ENCODE results near the gene RAB10. TPM values are rescaled to one million over a fixed set of nuclear protein-coding genes. Genes with fewer than 3 reads are reported as not detected.
A peak's percentile ranks its signal among the peaks of the same experiment; 100 is the strongest.

RAB10 gene
- total and polyA plus RNA-seq, 2 of the 13 experiments (the other 11 are each of a cell fraction or from before 2014, with no cell fraction given), result 48.2 to 120 TPM

- TF ChIP-seq CEBPZ (IDR thresholded peaks at IDR 0.05; ENCODE audit: low read length), result no peak
- TF ChIP-seq ZNF17 (CRISPR knock-in tag; IDR thresholded peaks at IDR 0.05), result no peak
- no peak; the same call in 1 of the 2 replicates for TF ChIP-seq ZNF274 (CRISPR knock-in tag; IDR thresholded peaks at IDR 0.05)
- no peak for TF ChIP-seq DBP (CRISPR knock-in tag; IDR thresholded peaks at IDR 0.05; ENCODE audit: not compliant biosample characterization)
- no peak for TF ChIP-seq ZNF589 (CRISPR knock-in tag; conservative IDR thresholded peaks at IDR 0.05)
- TF ChIP-seq ZNF549 (CRISPR knock-in tag; IDR thresholded peaks at IDR 0.05), result no peak
- TF ChIP-seq ZNF567 (CRISPR knock-in tag; IDR thresholded peaks at IDR 0.05; ENCODE audit: borderline replicate concordance), result no peak
- TF ChIP-seq ZSCAN29 (CRISPR knock-in tag; conservative IDR thresholded peaks at IDR 0.05), result no peak
- TF ChIP-seq ZBTB21 (CRISPR knock-in tag; IDR thresholded peaks at IDR 0.05), result peak; percentile 81
- peak; percentile 100 for TF ChIP-seq ZNF205 (CRISPR knock-in tag; IDR thresholded peaks at IDR 0.05)
- no peak for TF ChIP-seq RAD51 (IDR thresholded peaks at IDR 0.05; ENCODE audit: borderline replicate concordance)
- no peak for TF ChIP-seq ZNF629 (CRISPR knock-in tag; conservative IDR thresholded peaks at IDR 0.05)
- TF ChIP-seq ZNF235 (CRISPR knock-in tag; IDR thresholded peaks at IDR 0.05; ENCODE audit: borderline replicate concordance), result no peak
- TF ChIP-seq MXD4 (CRISPR knock-in tag; IDR thresholded peaks at IDR 0.05), result no peak
- no peak for TF ChIP-seq ZNF512 (CRISPR knock-in tag; IDR thresholded peaks at IDR 0.05)
- 0 out of 2 replicates have a peak, but pooled peaks have one; percentile 4 for TF ChIP-seq ZNF12 (CRISPR knock-in tag; IDR thresholded peaks at IDR 0.05)
- TF ChIP-seq KDM6A (CRISPR knock-in tag; IDR thresholded peaks at IDR 0.05; ENCODE audit: low read depth), result no peak
- no peak for TF ChIP-seq GMEB2 (CRISPR knock-in tag; IDR thresholded peaks at IDR 0.05; ENCODE audit: low read depth)
- no peak for TF ChIP-seq ZNF225 (CRISPR knock-in tag; IDR thresholded peaks at IDR 0.05)
- no peak for TF ChIP-seq RELA (CRISPR knock-in tag; IDR thresholded peaks at IDR 0.05)
- TF ChIP-seq ZBTB2 (CRISPR knock-in tag; IDR thresholded peaks at IDR 0.05; ENCODE audit: low read depth), result no peak
Observed at GRCh38 chr2:26011990-26012856, 21.7 kb upstream of the RAB10 start (continued).

All from HepG2 (cell line).